ENCODE measurements around the gene STAC. TPM values are rescaled to one million over a fixed set of nuclear protein-coding genes. Genes with fewer than 3 reads are reported as not detected.

The STAC gene
- total RNA-seq, 1 donor from 2014 or later, result 51.4 TPM

DNA sequence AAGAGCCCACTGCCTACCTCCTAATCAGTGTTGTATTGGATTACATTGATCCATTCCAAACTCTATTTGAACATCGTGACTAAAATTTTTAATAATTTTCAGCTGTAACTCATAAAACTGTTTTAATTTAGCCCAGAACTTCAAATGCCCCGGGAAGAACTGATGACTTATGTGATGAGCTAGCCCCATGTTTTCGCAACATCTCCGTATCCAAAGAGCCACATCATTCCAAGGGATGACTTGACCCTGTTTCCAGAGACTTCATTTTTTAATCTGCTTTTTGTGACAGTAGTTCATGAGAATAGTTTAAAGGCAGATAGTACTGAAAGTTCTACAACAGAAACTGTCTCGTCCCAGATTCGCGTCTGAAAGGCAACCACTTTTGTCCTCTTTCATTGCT, 97.4 kb downstream of the STAC start:
- no peaks in the 10 kb centered on the region for H3K27me3 ChIP-seq (ENCODE audit: low read depth)
- TF ChIP-seq, protein P1, sequence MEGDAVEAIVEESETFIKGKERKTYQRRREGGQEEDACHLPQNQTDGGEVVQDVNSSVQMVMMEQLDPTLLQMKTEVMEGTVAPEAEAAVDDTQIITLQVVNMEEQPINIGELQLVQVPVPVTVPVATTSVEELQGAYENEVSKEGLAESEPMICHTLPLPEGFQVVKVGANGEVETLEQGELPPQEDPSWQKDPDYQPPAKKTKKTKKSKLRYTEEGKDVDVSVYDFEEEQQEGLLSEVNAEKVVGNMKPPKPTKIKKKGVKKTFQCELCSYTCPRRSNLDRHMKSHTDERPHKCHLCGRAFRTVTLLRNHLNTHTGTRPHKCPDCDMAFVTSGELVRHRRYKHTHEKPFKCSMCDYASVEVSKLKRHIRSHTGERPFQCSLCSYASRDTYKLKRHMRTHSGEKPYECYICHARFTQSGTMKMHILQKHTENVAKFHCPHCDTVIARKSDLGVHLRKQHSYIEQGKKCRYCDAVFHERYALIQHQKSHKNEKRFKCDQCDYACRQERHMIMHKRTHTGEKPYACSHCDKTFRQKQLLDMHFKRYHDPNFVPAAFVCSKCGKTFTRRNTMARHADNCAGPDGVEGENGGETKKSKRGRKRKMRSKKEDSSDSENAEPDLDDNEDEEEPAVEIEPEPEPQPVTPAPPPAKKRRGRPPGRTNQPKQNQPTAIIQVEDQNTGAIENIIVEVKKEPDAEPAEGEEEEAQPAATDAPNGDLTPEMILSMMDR (IDR thresholded peaks at IDR 0.05), result no peak
- no peak for DNase-seq
- no peaks in the 10 kb centered on the region for H3K9me3 ChIP-seq
- no peak overlapping the region for H3K27ac ChIP-seq
- H3K4me1 ChIP-seq, result peaks cover 13% of the 10 kb centered on the region
- H3K4me3 ChIP-seq, result no peak overlapping the region
- ATAC-seq, result no peak
- no peaks in the 10 kb centered on the region for H3K36me3 ChIP-seq
- intact Hi-C loops (cut with DNase I), result no loop called here

DNA sequence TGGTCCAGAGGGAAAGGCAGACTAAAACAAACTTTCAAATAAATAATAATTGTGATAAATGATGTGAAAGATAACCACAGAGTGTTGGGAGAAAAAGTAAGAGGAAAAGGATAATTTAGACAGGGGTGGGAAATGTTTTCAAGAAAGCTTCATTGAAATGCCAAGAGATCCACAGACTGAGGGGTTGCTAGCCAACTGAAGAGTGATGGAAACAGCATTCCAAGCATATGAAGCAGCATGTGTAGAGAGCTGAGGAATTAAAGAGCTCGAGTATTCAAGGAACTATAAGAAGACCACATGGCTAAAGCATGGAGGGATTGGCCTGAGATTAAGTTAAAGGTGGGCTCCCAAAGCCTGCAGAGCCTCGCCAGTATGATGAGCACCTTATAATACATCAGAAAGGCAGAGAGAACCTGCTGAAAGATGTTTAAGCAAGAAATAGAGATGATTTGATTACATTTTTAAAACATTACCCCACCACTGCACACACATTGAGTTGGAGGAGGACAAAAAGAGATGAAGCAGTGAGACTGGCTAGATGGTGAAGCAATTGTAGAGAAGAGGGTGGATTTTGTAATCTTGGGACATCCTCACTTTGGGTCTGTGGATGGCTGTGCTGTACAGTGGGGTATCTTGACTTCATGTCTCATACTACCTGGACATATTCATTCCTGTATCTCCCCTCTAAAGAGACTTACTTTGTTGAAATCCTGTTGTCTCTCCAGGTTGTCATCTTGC, 100.8 kb downstream of the STAC start:
- ATAC-seq, result no peak
- peaks cover 4% of the 10 kb centered on the region for H3K4me1 ChIP-seq
- H3K9me3 ChIP-seq, result no peaks in the 10 kb centered on the region
- no peak overlapping the region for H3K27ac ChIP-seq
- no peak for DNase-seq
- intact Hi-C loops (cut with DNase I), result no loop called here
- TF ChIP-seq, protein P1 (IDR thresholded peaks at IDR 0.05), result no peak
- H3K36me3 ChIP-seq, result no peaks in the 10 kb centered on the region
- H3K27me3 ChIP-seq (ENCODE audit: low read depth), result no peaks in the 10 kb centered on the region
- no peak overlapping the region for H3K4me3 ChIP-seq

DNA sequence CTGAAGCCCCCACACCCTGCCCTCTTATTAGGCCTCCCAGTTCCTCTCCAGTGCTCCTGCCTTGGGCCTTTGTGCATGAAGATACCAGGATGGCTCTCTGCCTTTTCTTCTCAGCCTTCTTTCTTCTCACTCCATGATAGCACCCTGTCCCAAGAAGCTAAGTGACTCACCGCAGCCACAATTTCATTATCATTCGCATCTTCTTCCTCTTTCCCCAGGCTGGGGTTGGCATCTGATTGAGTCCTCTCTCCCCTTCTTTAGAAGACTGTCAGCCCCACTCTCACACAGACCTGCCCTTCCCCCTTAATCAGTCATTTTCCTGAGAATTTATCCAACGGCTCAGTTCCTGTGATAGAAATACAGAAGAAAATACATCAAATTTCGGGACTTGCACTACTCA, 102.0 kb downstream of the STAC start:
- Histone ChIP-seq H3K27me3 (ENCODE audit: low read depth) (no peaks in the 10 kb centered on the region), H3K36me3 (no peaks in the 10 kb centered on the region), H3K4me3 (no peak overlapping the region), H3K4me1 (no peaks in the 10 kb centered on the region), H3K9me3 (no peaks in the 10 kb centered on the region), H3K27ac (no peak overlapping the region)
- intact Hi-C loops (cut with DNase I), result no loop called here
- ATAC-seq, result peak; percentile 58 to 62
- no peak for DNase-seq
- TF ChIP-seq, protein P1 (IDR thresholded peaks at IDR 0.05), result no peak

DNA sequence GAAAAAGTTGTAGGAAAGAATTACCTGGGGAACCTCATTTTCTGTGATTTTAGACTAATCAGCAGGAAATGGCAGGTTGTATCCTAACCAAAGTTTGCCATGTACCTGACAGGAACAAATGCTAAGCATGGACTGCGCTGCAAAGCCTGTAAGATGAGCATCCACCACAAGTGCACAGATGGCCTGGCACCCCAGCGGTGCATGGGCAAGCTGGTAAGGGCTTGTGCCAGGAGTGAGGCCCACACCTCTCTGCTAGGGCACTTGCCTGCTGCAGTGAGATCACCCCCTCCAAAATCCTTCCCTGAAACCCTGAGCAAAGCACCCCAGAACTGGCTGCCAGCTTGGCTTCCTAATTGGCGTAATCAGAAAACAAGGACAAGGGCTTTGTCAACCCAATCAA, 102.6 kb downstream of the STAC start:
- DNase-seq (no peak), ATAC-seq (no peak)
- Histone ChIP-seq H3K4me1 (no peaks in the 10 kb centered on the region), H3K27ac (no peak overlapping the region), H3K4me3 (no peak overlapping the region), H3K36me3 (no peaks in the 10 kb centered on the region), H3K9me3 (no peaks in the 10 kb centered on the region), H3K27me3 (ENCODE audit: low read depth) (no peaks in the 10 kb centered on the region)
- TF ChIP-seq, protein P1 (IDR thresholded peaks at IDR 0.05), result no peak
- intact Hi-C loops (cut with DNase I), result no loop called here

DNA sequence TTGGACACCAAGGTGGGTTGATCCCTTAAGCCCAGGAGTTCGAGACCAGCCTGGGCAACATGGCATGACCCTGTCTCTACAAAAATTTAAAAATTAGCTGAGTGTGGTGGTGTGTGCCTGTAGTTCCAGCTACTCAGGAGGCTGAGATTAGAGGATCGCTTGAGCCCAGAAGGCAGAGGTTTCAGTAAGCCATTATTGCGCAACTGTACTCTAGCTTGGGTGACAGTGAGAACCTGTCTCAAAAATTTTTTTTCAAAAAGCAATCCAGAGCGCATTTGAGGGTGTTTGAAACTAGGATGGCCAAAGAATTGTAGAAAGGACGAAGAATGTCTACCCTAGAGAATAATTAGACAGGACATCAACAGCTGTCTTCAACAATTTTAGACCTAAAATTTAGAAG, 103.4 kb downstream of the STAC start:
- Histone ChIP-seq H3K27me3 (ENCODE audit: low read depth) (no peaks in the 10 kb centered on the region), H3K36me3 (no peaks in the 10 kb centered on the region), H3K27ac (no peak overlapping the region), H3K4me1 (no peaks in the 10 kb centered on the region), H3K4me3 (no peak overlapping the region), H3K9me3 (no peaks in the 10 kb centered on the region)
- TF ChIP-seq, protein P1 (IDR thresholded peaks at IDR 0.05), result no peak
- no peak for DNase-seq
- intact Hi-C loops (cut with DNase I), result no loop called here
- no peak for ATAC-seq

All from lower lobe of right lung (tissue), 2 donors.